ENCODE measurements around the gene BIRC5.

BIRC5 gene

DNA sequence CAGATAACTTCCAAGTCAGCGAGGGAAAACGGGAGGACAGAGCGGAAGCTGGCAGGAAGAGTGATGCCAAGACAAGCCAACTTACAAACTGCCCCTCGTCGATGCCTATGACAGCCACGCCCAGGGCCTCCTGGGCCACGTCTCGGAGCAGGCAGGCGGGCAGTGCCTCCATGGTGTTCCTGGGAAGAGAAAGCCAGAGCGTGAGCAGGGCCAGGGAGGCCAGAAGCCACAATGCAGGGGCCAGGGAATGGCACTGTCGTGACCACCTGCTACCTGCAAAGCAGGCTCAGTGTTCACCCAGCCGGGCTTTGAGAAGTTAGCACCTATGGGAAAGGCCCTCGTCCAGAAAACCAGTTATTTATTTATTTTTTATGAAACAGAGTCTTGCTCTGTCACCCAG is 31.5 kb upstream of the BIRC5 start:
- in situ Hi-C loops (cut with HindIII; ENCODE audit: low pct_ligation_motif_present, low sequenced_read_pairs): no loop called here
- TF ChIP-seq, protein P1, sequence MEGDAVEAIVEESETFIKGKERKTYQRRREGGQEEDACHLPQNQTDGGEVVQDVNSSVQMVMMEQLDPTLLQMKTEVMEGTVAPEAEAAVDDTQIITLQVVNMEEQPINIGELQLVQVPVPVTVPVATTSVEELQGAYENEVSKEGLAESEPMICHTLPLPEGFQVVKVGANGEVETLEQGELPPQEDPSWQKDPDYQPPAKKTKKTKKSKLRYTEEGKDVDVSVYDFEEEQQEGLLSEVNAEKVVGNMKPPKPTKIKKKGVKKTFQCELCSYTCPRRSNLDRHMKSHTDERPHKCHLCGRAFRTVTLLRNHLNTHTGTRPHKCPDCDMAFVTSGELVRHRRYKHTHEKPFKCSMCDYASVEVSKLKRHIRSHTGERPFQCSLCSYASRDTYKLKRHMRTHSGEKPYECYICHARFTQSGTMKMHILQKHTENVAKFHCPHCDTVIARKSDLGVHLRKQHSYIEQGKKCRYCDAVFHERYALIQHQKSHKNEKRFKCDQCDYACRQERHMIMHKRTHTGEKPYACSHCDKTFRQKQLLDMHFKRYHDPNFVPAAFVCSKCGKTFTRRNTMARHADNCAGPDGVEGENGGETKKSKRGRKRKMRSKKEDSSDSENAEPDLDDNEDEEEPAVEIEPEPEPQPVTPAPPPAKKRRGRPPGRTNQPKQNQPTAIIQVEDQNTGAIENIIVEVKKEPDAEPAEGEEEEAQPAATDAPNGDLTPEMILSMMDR (IDR thresholded peaks at IDR 0.05; ENCODE audit: low read depth, low read length, missing control alignments): no peak
- no peak for DNase-seq
- no peak overlapping the region for H3K27ac ChIP-seq
- no peaks in the 10 kb centered on the region for H3K36me3 ChIP-seq (replicated peaks)
- no peaks in the 10 kb centered on the region for H3K27me3 ChIP-seq (replicated peaks)
- no peak overlapping the region for H3K4me3 ChIP-seq (ENCODE audit: low read depth, low read length)

DNA sequence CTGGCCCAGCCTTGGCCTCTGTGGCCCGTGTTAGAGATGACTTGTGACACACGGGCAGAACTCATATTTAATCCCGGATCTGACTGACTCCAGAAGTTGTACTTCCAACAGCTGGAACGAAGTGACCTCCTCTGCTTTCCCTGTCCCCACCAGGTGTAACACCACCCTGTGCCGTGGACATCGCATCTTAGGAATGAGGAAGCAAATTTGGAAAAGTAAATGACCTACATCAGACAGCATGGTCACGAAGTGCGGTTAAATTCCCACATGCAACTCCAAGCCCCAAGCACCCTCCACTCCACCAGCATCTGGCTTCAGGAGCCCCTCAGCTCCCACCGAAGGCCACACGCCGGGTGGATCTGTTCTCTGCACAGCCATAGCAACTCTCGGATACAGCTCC is 30.1 kb upstream of the BIRC5 start:
- no peak overlapping the region for H3K27ac ChIP-seq
- H3K4me3 ChIP-seq (ENCODE audit: low read depth, low read length): no peak overlapping the region
- H3K36me3 ChIP-seq (replicated peaks): no peaks in the 10 kb centered on the region
- in situ Hi-C loops (cut with HindIII; ENCODE audit: low pct_ligation_motif_present, low sequenced_read_pairs): no loop called here
- TF ChIP-seq, protein P1 (IDR thresholded peaks at IDR 0.05; ENCODE audit: low read depth, low read length, missing control alignments): no peak
- no peaks in the 10 kb centered on the region for H3K27me3 ChIP-seq (replicated peaks)
- no peak for DNase-seq

DNA sequence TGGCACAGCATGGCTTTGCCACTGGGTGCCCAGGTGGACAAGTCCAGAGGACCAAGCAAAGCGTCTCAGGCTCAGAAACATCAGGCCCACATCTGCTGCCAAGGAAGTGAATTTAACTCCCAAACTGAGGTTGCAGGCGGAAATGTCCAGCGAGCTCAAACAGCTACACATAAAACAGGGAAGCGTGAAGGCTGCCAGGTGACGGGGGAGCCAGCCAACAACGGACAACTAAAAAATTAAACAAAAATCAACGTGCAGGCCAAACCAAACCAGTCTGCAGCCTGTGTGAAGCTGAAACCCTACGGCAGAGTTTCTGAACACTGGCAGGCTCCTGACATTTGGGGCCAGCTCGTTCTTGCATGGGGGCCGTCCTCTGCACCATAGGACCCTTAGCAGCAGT is 29.7 kb upstream of the BIRC5 start:
- H3K27ac ChIP-seq: no peak overlapping the region
- H3K27me3 ChIP-seq (replicated peaks): no peaks in the 10 kb centered on the region
- TF ChIP-seq, protein P1 (IDR thresholded peaks at IDR 0.05; ENCODE audit: low read depth, low read length, missing control alignments): no peak
- no peak for DNase-seq
- no peak overlapping the region for H3K4me3 ChIP-seq (ENCODE audit: low read depth, low read length)
- no peaks in the 10 kb centered on the region for H3K36me3 ChIP-seq (replicated peaks)
- in situ Hi-C loops (cut with HindIII; ENCODE audit: low pct_ligation_motif_present, low sequenced_read_pairs): no loop called here

DNA sequence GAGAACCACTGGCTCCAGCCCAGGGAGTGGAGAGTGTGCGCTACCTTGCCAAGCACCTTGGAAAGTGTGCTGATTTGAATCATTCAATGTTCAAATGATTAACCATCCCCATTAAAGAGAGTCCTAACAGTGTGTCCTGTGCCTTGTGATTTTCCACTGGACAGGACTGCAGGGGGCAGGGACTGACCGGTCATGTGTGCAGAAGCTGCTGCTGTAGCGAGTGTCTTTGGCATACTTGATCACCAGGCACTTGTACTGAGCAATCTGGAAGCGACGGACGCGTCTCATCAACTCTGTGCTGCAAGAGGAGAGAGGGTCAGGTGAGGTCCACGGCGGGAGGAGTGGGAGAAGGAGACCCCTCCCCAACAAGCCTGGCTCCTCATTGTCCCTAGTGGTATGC is 29.2 kb upstream of the BIRC5 start:
- TF ChIP-seq, protein P1 (IDR thresholded peaks at IDR 0.05; ENCODE audit: low read depth, low read length, missing control alignments): no peak
- no peak for DNase-seq
- H3K27ac ChIP-seq: no peak overlapping the region
- no peaks in the 10 kb centered on the region for H3K27me3 ChIP-seq (replicated peaks)
- in situ Hi-C loops (cut with HindIII; ENCODE audit: low pct_ligation_motif_present, low sequenced_read_pairs): no loop called here
- no peaks in the 10 kb centered on the region for H3K36me3 ChIP-seq (replicated peaks)
- H3K4me3 ChIP-seq (ENCODE audit: low read depth, low read length): no peak overlapping the region

DNA sequence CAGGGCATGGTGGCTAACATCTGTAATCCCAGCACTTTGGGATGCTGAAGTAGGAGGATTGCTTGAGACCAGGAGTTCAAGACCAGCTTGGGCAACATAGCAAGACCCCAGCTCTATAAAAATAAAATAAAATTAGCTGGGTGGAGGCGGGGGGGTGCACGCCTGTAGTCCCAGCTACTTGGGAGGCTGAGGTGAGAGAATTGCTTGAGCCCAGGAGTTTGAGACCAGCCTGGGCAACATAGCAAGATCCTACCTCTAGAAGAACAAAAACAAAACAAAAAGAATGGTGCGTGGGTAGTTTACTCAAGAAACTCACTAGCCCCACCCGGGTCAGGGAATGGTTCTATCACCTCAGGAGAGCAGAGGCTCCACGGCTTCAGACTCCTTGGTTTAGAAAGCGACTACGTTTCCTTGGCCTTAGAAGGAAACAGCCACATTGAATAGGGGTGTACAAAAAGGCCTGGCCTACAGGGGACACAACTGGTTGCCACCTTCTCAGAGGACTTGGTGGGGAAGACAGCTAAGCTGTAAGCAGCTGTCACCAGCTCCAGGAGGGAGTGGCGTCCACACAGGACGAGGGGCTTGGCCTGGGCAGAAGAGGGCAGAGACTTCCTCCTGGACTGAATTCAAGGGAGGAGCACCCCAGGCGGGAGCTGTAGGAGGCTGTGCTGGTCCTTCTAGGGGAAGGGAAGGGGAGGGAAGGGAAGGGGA is 27.9 kb upstream of the BIRC5 start:
- Histone ChIP-seq H3K27ac (no peak overlapping the region), H3K4me3 (ENCODE audit: low read depth, low read length) (peak overlapping the region; percentile 77)
- no peak for DNase-seq

More for the DNA sequence above, 27.9 kb upstream of the BIRC5 start:
- H3K27me3 ChIP-seq (replicated peaks): no peaks in the 10 kb centered on the region
- in situ Hi-C loops (cut with HindIII; ENCODE audit: low pct_ligation_motif_present, low sequenced_read_pairs): no loop called here
- H3K36me3 ChIP-seq (replicated peaks): peaks cover 1% of the 10 kb centered on the region
- TF ChIP-seq, protein P1 (IDR thresholded peaks at IDR 0.05; ENCODE audit: low read depth, low read length, missing control alignments): no peak

All from brain microvascular endothelial cell (primary cell).